ENCODE measurements around the gene TYMP.

Gene TYMP

DNA sequence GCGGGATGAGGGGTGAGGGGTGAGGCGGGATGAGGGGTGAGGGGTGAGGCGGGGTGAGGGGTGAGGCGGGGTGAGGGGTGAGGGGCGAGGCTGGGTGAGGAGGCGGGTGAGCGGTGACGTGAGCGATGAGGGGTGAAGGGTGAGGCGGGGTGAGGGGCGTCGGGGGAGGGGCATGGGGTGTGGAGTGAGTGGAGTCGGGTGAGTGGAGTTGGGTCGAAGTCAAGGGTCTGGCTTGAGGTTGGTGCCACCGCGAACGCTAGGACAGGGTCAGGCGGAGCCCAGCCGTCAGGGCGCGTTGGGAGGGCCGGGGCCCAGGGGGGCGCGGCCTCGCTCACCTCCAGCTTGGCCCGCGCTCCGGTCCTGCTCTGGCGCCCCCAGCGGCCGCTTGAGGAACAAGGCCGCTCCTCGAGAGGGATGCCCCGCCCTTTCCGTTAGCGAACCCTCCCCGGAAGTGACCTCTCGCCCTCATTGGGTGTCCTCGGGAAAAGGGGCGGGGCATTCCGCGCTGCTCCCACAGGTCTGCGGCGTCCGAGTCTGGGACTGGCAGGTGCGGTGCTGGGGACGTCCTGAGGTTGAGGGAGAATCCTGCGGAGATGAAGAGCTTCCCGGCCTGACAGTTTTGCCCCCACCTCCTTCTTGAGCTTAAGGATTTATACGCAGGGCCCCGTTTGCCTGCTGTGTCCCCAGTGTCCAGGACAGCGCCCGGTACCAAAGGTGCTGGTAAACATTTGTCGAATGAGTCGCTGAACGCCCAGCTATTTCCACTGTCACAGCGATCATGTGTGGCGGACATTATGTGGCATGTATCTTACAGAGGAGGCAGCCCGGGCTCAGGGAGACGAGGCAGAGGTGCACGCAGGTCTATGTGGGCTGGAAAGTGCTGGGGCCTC, 33.0 kb upstream of the TYMP start, which contains the start of gene SYCE3:
TSS of gene SYCE3 (minus strand) at position 397 of the 890 bp plus-strand sequence. CDS start 6,514 bp downstream, outside the sequence.
- peak; percentile 97 for DNase-seq

DNA sequence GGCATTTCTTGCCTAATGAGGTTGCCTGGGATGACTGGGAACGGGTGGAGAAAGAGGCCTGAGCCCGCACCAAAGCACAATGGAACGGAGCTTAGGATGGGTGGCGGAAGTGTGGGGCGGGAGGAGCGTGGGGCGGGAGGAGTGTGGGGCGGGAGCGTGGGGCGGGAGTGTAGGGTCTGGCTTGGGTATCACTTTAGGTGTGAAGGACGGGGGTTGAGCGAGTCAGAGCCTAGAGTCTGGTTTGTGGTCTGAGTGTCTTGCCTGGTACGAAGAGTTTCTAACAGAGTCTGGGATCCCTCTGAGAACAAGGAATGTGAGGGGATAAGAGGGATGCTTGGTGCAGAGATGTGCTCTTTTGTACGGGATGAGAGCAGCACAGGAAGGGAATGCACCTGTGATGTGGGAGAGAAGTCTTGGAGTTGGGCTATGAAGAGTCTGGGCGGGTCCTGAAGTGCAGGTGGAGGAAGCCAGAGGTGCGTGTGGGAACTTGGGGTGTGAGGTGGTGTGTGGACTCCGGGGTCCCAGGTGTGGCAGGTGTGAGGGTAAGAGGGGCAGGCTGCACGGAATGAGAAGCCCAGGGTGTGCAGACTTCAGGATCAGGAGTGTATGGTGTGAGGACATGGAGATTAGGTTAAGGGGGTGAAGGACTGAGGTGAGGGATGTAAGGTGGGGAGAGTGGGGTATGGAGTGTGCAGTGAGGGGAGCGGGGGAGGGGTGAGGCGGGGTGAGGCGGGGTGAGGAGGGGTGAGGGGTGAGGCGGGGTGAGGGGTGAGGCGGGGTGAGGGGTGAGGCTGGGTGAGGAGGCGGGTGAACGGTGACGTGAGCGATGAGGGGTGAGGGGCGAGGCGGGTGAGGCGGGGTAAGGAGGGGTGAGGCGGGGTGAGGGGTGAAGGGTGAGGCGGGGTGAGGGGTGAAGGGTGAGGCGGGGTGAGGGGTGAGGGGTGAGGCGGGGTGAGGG, 31.9 kb upstream of the TYMP start:
- DNase-seq: no peak

DNA sequence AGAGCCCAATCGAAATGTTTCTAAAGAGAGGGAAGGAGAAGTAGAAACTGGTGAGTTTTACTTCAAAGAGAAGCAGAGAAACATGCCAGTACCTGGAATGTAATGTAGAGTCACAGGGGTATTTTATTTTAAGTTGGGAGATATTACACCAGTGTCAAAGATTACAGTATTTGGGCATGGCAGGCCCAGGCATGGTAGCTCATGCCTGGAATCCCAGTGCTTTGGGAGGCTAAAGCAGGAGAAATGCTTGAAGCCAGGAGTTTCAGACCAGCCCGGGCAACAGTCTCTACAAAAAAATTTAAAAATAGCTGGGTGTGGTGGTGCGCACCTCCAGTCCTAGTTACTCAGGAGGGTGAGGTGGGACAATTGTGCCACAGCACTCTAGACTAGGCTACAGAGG, 30.2 kb upstream of the TYMP start:
- DNase-seq: no peak

DNA sequence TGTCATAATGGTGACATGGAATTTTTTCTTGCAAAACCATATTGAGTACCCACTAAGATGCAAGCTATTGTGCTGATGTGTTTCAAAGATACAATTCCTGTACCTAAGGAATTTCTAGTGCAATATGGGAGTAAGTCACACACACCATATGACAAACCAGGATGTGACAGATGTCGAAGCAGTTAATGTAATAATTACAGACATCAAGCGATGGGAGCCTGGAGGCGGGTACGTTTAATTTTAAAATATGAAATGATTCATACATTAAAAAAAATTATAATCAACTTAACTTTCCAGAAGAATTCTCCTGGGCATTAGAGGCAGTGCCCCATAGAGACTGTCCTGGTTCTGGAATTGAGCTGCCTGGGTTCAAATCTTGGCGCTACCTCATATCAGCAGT, 26.9 kb upstream of the TYMP start:
- no peak for DNase-seq

DNA sequence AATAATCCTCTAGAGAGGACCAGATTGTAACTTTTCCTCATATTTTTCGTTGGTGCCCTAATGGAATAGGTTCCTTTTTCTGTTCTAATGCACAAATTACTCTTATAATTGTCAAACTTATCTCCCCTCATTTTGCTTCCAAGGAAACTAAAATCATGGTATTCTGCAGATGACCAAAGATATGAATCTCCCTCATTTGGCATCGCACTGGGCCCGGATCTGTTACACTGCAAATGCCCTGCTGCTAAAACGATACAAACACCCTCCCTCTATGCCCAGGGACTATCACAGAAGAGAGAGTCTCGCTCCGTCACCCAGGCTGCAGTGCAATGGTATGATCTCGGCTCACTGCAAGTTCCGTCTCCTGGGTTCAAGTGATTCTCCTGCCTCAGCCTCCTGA, 23.5 kb upstream of the TYMP start:
- DNase-seq: no peak

DNA sequence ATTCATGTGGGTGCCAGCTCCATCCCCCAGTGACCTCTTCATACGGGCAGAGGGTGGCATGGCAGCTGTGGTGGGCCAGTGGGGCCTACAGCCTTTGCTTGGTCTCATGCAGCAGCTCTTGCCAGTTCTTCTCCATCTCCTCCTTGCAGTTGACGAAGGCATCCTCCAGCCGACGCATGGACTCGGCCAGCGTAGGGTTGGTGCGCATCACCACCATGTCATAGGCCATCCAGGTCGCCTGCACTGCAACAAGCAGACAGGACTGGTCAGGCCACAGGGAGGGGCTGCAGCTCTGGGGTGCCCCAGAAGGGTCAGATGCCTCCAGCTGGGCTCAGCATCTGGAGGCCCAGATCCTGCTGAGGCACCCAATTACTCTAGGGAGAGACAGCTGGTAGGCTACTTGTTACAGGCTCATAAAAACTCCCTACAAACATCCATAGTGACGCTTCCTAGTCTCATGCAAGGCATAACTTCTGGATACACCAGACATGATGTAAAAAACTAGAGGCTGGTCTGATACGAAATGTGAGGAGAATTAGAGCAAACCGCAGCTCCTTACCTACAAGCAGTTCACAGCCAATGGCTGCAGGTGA, 21.4 kb upstream of the TYMP start:
- no peak for DNase-seq

DNA sequence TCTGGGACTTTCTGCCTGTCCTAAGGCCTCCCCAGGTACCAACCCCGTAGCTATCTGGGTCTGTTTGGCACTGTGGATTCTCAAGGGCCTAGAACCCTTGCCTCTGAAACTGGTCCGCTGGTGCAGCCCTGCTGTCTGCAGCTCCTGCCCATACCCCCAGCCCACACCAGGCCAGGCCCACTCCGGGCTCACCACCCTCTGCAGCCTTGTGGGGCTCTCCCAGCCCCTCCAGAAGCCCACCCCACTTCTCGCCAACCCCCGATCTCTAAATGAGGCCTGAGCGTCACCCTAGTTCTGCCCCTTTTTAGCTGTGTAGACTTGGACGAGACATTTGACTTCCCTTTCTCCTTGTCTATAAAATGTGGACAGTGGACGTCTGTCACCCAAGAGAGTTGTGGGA, 20.6 kb upstream of the TYMP start:
- no peak for DNase-seq

DNA sequence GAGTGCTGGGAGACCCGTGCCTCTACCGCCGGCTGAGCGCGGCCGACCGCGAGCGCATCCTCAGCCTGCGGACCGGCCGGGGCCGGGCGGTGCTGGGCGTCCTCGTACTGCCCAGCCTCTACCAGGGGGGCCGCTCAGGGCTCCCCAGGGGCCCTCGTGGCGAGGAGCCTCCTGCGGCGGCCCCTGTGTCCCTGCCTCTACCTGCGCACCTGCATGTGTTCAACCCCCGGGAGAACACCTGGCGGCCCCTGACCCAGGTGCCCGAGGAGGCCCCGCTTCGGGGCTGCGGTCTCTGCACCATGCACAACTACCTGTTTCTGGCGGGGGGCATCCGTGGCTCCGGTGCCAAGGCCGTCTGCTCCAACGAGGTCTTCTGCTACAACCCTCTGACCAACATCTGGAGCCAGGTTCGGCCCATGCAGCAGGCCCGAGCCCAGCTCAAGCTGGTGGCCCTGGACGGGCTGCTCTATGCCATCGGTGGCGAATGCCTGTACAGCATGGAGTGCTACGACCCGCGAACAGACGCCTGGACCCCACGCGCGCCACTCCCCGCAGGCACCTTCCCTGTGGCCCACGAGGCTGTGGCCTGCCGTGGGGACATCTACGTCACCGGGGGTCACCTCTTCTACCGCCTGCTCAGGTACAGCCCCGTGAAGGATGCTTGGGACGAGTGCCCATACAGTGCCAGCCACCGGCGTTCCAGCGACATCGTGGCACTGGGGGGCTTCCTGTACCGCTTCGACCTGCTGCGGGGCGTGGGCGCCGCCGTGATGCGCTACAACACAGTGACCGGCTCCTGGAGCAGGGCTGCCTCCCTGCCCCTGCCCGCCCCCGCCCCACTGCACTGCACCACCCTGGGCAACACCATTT, 19.3 kb upstream of the TYMP start:
- DNase-seq: no peak

DNA sequence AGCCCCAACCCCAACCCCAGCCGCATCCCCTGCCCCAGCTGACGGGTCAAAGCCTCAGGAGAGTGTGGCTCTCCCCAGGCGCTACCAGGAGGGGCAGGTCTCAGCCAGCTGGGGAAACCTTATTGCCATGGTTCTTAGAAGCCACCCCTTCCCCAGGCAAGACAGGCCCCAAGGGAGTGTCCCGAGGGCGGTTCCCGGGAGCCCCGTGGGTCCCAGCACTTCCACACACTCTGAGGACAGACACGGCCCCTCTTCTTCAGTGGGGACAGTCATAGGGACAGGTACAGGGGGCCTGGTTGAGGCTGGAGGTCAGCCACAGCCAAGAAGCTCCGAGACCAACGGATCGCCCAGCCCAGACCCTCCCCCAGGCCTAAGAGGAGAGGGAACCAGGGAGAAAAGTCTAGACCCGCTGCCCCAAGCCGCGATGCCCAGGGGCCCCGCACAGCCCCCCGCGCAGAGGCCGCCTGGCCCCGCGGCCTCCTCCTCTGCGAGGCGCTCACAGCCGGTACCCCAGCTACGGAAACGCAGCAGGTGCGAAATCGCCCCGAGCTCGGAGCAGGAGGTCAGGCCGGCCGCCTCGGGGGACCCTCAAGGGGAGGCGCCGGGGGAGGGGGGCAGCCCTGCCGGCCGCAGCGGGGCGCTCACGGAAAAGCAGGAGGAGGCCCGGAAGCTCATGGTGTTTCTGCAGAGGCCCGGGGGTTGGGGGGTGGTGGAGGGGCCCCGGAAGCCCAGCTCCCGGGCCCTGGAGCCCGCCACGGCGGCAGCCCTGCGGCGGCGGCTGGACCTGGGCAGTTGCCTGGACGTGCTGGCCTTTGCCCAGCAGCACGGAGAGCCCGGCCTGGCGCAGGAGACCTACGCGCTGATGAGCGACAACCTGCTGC, 18.5 kb upstream of the TYMP start:
- peak; percentile 63 for DNase-seq

DNA sequence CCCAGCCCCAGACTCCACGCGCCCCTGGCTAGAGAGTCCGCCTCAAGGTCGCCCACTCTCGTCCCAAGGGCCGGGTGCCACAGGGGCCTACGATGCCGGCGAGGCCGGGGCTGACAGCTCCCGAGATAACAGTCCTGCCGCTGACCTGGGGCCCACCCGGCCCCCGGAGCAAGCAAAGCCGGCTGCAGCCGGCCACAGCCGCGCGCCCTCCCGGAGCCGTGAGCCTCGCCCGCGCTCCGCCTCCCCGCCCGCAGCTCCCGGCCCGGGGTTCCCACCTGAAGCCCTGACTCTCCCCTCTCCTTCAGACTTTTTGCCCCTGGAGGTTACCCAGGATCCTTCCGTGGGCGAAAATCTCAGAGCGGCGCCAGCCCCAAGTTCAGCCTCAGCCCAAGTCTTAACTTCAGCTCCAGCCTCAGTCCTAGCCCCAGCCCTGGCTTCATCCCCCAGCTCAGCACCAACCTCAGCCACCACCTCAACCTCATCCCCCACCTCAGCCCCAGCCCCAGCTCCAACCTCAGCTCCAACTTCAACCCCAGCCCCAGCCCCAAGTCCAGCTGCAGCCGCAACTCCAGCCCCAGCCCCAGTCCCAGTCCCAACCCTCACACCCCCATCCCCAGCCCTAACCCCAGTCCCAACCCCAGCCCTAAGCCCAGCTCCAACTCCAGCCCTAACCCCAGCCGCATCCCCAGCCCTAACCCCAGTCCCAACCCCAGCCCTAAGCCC, 17.6 kb upstream of the TYMP start:
- no peak for DNase-seq

DNA sequence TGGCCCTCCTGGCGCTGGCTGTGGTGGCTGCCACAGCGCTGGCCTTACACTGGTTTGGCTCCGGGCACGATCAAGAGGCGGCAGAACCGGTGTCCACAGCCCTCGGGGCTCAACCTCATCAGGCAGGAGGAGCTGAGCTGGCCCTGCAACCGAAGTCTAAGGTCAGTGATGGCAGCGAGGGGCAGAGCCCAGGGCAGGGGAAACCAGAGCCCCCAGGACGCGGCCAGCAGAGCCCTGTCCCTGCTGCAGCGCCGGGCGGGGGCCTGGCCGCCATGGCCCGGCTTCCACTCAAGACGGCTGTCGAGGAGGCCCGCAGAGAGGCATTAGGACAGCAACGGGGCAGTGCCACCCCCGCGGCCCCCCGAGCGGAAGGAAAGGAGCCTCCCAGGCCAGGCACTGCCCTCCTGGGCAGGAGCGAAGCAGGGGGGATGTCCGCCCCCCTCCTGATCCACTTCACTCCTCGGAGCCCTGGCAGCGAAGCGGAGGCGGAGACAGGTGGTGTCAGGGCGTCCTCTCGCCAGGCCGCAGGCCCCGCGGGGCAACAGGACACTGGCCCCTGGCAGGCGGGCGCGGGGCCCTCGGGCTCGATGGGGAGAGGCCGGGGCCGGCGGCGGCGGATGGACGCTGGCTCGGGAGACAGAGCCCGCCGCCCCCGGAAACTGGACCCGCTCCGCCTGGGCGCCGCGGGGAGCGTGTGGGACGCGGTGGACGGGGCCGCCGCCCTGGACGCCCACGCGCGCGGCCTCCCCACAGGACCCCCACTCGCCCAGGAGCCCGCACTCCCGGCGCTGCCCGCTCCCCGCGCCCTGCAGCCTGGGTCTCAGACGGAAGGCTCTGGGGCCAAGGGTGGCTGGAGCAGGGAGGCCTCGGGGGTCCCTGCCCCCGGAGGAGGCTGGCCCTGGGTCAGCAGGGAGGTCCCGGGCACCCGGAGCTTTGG, 16.8 kb upstream of the TYMP start:
- DNase-seq: no peak

DNA sequence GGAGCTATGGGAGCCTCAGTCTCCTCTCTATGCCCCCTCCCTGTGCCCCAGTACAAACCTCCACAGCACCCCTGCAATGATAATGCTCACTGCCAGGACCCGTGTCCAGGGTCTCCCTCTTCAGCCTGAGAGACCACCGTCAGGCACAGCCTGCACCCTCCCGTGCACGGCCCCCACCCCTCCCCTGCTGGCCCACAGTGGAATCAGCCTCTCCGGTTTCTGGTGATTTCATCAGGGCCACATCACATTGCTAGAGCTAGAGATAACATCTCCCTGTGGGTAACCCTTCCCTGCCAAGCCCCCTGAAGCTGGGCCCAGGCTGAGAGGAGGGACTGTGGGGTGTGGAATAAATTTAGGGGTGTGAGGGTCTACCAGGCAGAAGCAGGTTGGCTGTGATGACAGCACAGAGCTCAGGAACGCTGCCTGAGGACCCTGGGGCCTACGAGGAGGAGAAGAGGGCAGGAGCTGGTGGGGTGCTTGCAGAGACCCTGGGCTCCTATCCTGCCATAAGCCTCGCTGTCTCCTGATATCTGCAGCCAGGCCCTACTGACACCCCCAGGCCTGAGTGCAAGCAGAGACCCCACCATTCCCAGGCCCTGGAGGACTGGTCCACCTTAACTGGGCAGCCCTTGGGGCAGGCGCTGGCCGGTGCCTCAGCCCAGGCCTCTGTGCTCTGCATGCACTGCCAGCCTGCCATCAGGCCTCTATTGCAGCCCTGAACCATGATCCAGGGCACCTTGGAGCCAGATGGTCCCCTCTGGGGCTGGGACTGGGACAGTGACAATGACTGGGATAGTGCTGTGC, 15.9 kb upstream of the TYMP start, which contains the start of gene KLHDC7B:
TSS of gene KLHDC7B (plus strand) at position 378 of the 804 bp plus-strand sequence. CDS start at position 723, 345 bp downstream.
- peak; percentile 45 for DNase-seq

DNA sequence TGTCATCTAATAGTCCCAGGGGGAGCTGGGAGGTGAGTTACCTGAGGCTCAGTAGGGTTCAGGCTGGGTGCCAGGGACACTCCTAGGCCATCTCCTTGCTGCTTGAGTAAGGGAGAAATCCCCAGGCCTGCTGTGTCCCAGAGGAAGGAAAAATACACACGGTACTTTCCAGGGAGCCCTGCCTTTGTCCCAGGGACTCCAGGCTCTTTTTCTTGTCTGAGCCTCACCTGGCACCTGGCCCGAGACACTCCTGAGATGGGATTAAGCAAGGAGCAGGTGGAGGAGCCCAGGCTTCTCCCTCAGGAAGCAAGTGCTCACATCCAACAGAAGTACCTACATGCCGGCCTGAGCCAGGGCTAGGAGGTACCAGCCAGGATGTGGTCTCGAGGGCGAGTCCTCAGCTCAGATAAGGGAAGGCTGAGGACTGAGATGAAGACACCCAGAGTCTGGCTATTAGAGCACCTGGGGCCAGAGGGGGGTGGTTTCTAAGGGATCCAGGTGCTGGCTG, 15.0 kb upstream of the TYMP start:
- peak; percentile 50 for DNase-seq

DNA sequence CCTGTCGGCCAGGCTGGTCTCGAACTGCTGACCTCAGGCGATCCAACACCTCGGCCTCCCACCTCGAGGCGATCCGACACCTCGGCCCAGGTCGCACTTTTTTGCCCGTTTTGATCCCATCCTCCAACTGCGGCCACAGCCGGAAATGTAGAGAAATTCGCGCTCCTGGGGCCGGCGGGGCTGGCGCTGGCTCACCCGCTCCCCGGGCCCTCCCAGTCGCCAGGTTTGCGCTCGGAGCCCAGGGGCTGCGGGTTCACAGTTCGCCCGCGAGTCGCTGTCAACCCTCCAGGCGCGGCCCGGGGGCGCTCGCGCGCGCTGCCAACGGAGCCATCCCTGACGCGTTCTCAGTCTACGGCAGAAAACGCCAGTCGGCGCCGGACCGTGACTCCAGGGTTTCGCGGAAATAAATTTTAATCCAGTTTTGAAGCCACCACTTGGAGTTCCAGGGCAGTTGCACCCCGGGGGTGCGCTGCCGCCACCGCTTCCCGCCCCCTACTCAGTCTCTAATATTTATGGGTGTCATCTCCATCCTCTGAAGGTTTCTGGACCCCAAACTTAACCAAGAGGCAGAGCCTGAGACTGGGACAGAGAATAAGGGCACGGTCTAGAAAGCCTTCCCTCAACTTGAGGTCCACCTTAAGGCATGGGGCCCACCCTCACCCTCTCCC, 14.4 kb upstream of the TYMP start:
- DNase-seq: peak; percentile 88

DNA sequence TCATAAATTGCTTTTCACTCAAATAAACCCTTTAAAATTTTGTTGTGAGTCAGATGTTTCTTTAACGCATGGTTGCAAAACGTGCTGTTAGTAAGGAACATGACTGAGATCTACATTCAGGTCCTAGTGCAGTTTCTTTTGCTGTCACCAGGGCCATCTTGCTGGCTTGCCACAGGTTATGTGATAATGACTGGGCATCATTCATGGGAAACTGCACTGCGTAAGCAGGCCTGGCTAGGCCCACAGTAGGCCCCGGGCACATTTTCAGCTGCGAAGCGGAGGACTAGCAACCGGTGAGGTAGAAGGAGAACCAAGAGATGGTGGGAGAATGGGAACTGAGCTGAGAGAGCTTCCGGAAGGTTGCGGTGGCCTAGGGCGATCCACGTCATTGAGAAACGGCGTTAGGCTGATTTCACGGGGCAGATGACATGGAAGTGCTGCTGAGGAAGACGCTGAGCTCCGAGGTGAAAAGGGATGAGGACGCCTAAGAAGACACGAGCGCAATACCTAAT, 12.7 kb upstream of the TYMP start:
- DNase-seq: no peak

DNA sequence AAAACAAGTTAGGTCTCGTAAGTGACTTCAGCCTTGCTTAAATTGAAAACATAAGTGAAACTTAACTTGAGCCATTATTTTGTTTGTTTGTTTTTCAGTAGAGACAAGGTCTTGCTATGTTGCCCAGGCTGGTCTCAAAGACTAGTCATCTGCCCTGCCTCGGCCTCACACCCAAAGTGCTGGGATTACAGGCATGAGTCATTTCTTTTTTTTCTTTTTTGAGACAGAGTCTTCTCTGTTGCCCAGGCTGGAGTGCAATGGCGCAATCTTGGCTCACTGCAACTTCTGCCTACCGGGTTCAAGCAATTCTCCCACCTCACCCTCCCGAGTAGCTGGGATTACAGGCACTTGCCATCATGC, 11.8 kb upstream of the TYMP start:
- DNase-seq: peak; percentile 36

DNA sequence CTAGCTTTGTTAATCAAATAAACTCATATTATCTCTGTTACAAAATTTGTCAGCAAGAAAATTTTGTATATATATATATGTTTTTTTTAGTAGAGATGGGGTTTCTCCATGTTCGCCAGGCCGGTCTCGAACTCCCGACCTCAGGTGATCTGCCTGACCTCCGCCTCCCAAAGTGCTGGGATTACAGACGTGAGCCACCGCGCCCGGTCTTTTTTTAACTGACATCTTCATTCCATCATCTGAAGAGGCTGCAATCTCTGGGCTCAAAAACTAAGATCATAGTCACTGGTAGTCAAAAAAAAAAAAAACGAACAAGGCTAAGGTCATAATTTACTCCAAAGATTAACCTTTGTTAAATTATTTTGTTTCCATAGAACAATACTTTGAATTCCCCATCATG, 10.6 kb upstream of the TYMP start:
- no peak for DNase-seq

Measured in CD4-positive, alpha-beta T cell treated with Interleukin-12 subunit alpha and Interleukin-12 subunit beta, for 1 hour (primary cell).